A549 (cell line): ENCODE results near the gene SUOX. TPM values are rescaled to one million over a fixed set of nuclear protein-coding genes. Genes with fewer than 3 reads are reported as not detected.

Experiments
- ATAC-seq, 2 experiments: fragments of 200-7000 bp in 1 of 2; fragments of >200 bp in 1 of 2; cut with Nextera tagmentation in 1 of 2; cut with Tn5 transposase in 1 of 2; 3 replicates each; pipeline versions ENCODE4 v1.8.0 to v1.9.1; 2018 to 2020; ENCODE audit warnings: mild to moderate bottlenecking in 1 of 2, moderate library complexity in 1 of 2
- CTCF ChIA-PET: fragments of 300-600 bp; sonication (Branson Sonifier 250); formaldehyde crosslinking; extraction: SDS; loops from one replicate; lab custom pipeline; 2021; ENCODE audit warnings: antibody characterized with exemption, inconsistent platforms; lab: Yijun Ruan, JAX
- POLR2A ChIA-PET: fragments of 350-600 bp; formaldehyde crosslinking; extraction: SDS; loops from one replicate; lab custom pipeline; 2021; ENCODE audit warnings: antibody characterized with exemption, inconsistent platforms; lab: Yijun Ruan, JAX
- DNase-seq, 2 experiments: peaks; one replicate each; pipeline versions ENCODE4 v3.0.0 to v3.0.0-alpha.2; 2011 to 2016; ENCODE audit warnings: low read depth in 1 of 2, low spot score in 1 of 2
- FAIRE-seq: peaks from 2 replicates; lab custom pipeline; 2011; peaks lifted over from hg19 to GRCh38; lab: Jason Lieb, UNC
- H3K27ac ChIP-seq, 2 experiments: fragments of >200 bp; sonication (Bioruptor Twin); formaldehyde crosslinking; 3 replicates each; pipeline ENCODE4 v1.5.1; 2016 to 2017
- H3K4me1 ChIP-seq: fragments of >200 bp; sonication (Bioruptor Twin); formaldehyde crosslinking; 3 replicates; pipeline ENCODE4 v1.6.1; 2016
- H3K4me2 ChIP-seq: fragments of >200 bp; sonication (Bioruptor Twin); formaldehyde crosslinking; 3 replicates; pipeline ENCODE4 v1.6.1; 2016
- H3K4me3 ChIP-seq: fragments of >200 bp; sonication (Bioruptor Twin); formaldehyde crosslinking; 3 replicates; pipeline ENCODE4 v1.5.1; 2016
- H3K9me3 ChIP-seq: fragments of >200 bp; sonication (Bioruptor Twin); formaldehyde crosslinking; 3 replicates; pipeline ENCODE4 v1.6.1; 2016
- BHLHE40 ChIP-seq: IDR thresholded peaks from 2 replicates; pipeline ENCODE4 v1.6.1; 2012; ENCODE audit warnings: low read depth, low read length, inconsistent platforms
- CBX2 ChIP-seq: fragments of 200-600 bp; sonication (generic); IDR thresholded peaks from 2 replicates; pipeline ENCODE4 v1.6.1; 2016; ENCODE audit warnings: low read depth, mild to moderate bottlenecking, borderline replicate concordance
- CBX8 ChIP-seq: fragments of 200-600 bp; sonication (generic); IDR thresholded peaks from 2 replicates; pipeline ENCODE4 v1.6.1; 2016
- CTCF ChIP-seq: fragments of >200 bp; sonication (Bioruptor Twin); formaldehyde crosslinking; IDR thresholded peaks from 3 replicates; pipeline ENCODE4 v1.5.1; 2016
- EHF ChIP-seq: fragments of 250-450 bp; sonication (Bioruptor Pico); IDR thresholded peaks from 2 replicates; pipeline ENCODE4 v1.5.0; 2020; ENCODE audit warnings: mild to moderate bottlenecking
- EHMT2 ChIP-seq: fragments of 200-600 bp; sonication (generic); IDR thresholded peaks from 2 replicates; pipeline ENCODE4 v1.6.1; 2016; ENCODE audit warnings: antibody characterized with exemption, low read depth, mild to moderate bottlenecking, moderate library complexity
- FOSB ChIP-seq: fragments of 250-450 bp; sonication (Bioruptor Pico); IDR thresholded peaks from 2 replicates; pipeline ENCODE4 v1.5.0; 2020; ENCODE audit warnings: mild to moderate bottlenecking, moderate library complexity
- HDAC2 ChIP-seq: fragments of 200-600 bp; sonication (generic); IDR thresholded peaks from 2 replicates; pipeline ENCODE4 v1.6.1; 2016
- HMGXB4 ChIP-seq: fragments of 250-450 bp; sonication (Bioruptor Pico); IDR thresholded peaks from 2 replicates; pipeline ENCODE4 v1.5.0; 2021; ENCODE audit warnings: mild to moderate bottlenecking, moderate library complexity, borderline replicate concordance
- HOXB5 ChIP-seq: fragments of 250-450 bp; sonication (Bioruptor Pico); IDR thresholded peaks from 2 replicates; pipeline ENCODE4 v1.5.0; 2020; ENCODE audit warnings: mild to moderate bottlenecking, moderate library complexity
- JUN ChIP-seq, 2 experiments: fragments of >200 bp; sonication (Bioruptor Twin); formaldehyde crosslinking; IDR thresholded peaks; 2 replicates in 1 of 2; 3 replicates in 1 of 2; pipeline ENCODE4 v1.6.1; 2016 to 2017
- JUNB ChIP-seq: fragments of >200 bp; sonication (Bioruptor Twin); formaldehyde crosslinking; IDR thresholded peaks from 2 replicates; pipeline ENCODE4 v1.6.1; 2016
- KDM5A ChIP-seq: fragments of 200-600 bp; sonication (generic); IDR thresholded peaks from 2 replicates; pipeline ENCODE4 v1.6.1; 2016; ENCODE audit warnings: antibody characterized with exemption, mild to moderate bottlenecking
- MAFK ChIP-seq: fragments of 450-650 bp; IDR thresholded peaks from 2 replicates; pipeline ENCODE4 v1.6.1; 2014; ENCODE audit not compliant: partially characterized antibody
- MYC ChIP-seq: IDR thresholded peaks from 2 replicates; pipeline ENCODE4 v1.6.1; 2012; ENCODE audit warnings: mild to moderate bottlenecking, inconsistent platforms, low read length, improper control_type of control experiment, borderline replicate concordance
- NR3C1 ChIP-seq: fragments of >200 bp; sonication (Bioruptor Twin); formaldehyde crosslinking; IDR thresholded peaks from 3 replicates; pipeline ENCODE4 v1.6.1; 2017
- PBX3 ChIP-seq: IDR thresholded peaks from 2 replicates; pipeline ENCODE4 v1.6.1; 2012
- PHF8 ChIP-seq: fragments of 200-600 bp; sonication (generic); IDR thresholded peaks from 2 replicates; pipeline ENCODE4 v1.6.1; 2016; ENCODE audit warnings: low read depth, mild to moderate bottlenecking, antibody characterized with exemption, moderate library complexity, borderline replicate concordance
- RCOR1 ChIP-seq: fragments of 150-350 bp; IDR thresholded peaks from 2 replicates; pipeline ENCODE4 v1.6.1; 2014; ENCODE audit warnings: antibody characterized with exemption, low read length, low read depth
- REST ChIP-seq: fragments of 200-600 bp; sonication (generic); IDR thresholded peaks from 2 replicates; pipeline ENCODE4 v1.6.1; 2016; ENCODE audit warnings: antibody characterized with exemption, mild to moderate bottlenecking, moderate library complexity
- SREBF2 ChIP-seq: fragments of 450-650 bp; IDR thresholded peaks from 2 replicates; pipeline ENCODE4 v1.6.1; 2014; ENCODE audit warnings: mild to moderate bottlenecking, moderate library complexity
- TP53 ChIP-seq: fragments of 250-450 bp; sonication (Bioruptor Pico); IDR thresholded peaks from 2 replicates; pipeline ENCODE4 v1.5.0; 2021; ENCODE audit warnings: mild to moderate bottlenecking, moderate library complexity
- USF2 ChIP-seq: fragments of 450-650 bp; IDR thresholded peaks from 2 replicates; pipeline ENCODE4 v1.6.1; 2014; ENCODE audit warnings: antibody characterized with exemption
- ZC3H11A ChIP-seq: fragments of 450-650 bp; IDR thresholded peaks from 2 replicates; pipeline ENCODE4 v1.6.1; 2014; ENCODE audit warnings: antibody characterized with exemption, mild to moderate bottlenecking
- ZNF302 ChIP-seq: fragments of 250-450 bp; sonication (Bioruptor Pico); IDR thresholded peaks from 2 replicates; pipeline ENCODE4 v1.9.0; 2021; ENCODE audit warnings: inconsistent platforms, mild to moderate bottlenecking, moderate library complexity
- ZSCAN20 ChIP-seq: fragments of 250-450 bp; sonication (Bioruptor Pico); IDR thresholded peaks from 2 replicates; pipeline ENCODE4 v1.8.0; 2022; ENCODE audit warnings: mild to moderate bottlenecking, moderate library complexity
- WGBS: methylation state at CpG from one replicate; pipeline ENCODE4 v1.1.6; 2017; ENCODE audit errors: missing lambda C conversion rate; 5-methylcytosine and 5-hydroxymethylcytosine counted together
- polyA plus RNA-seq, 4 experiments: library from polyadenylated mRNA; depleted of rRNA in 3 of 4; stranded (reverse); fragments of >200 nt; fragmentation: RNase III in 1 of 4; extraction: RNeasy Plus Mini Kit Qiagen cat#74134 plus additional on column Dnase treatment in 1 of 4; gene quantifications; 2 replicates in 3 of 4; 3 replicates in 1 of 4; pipeline ENCODE4 v1.2.3, GENCODE V29; 2011 to 2017

SUOX gene
- polyA plus RNA-seq, 2 of the 4 experiments (the other 2 are of a cell fraction), result 13.6 to 15.6 TPM

GRCh38 chr12:56014205-56014604 lies 17.1 kb downstream of the SUOX start:
- H3K4me3 ChIP-seq, result no peak overlapping the region
- POLR2A ChIA-PET, result no interaction called here
- FAIRE-seq (no peak), ATAC-seq (0 out of 6 replicates have a peak, but pooled peaks of 1 of the 2 experiments have one; percentile 24), DNase-seq (no peak)
- H3K27ac ChIP-seq, result no peak overlapping the region
- CTCF ChIA-PET, result interaction anchor here (0.7 to 5.7 kb wide), 4 partner anchors 14 to 275 kb away, joined by 3 to 33 read pairs (median 18); partner anchors contain the start of gene SUOX
- H3K9me3 ChIP-seq, result no peaks in the 10 kb centered on the region
- TF ChIP-seq HDAC2 (no peak), JUNB (no peak), ZC3H11A (no peak), SREBF2 (no peak), USF2 (no peak), JUN (IDR thresholded peaks at IDR 0.05) (no peak), EHMT2 (no peak), CTCF (no peak), NR3C1 (no peak)
- 51% methylated on average over 2 of the region's 2 CpGs for WGBS
- H3K4me2 ChIP-seq, result no peak overlapping the region
- no peaks in the 10 kb centered on the region for H3K4me1 ChIP-seq

- Histone ChIP-seq H3K9me3 (no peaks in the 10 kb centered on the region), H3K4me3 (no peak overlapping the region), H3K4me1 (no peaks in the 10 kb centered on the region), H3K4me2 (no peak overlapping the region), H3K27ac (no peak overlapping the region)
- ChIA-PET POLR2A (no interaction called here), CTCF (interaction anchor here (0.6 to 2.1 kb wide), 3 partner anchors 24 to 278 kb away, joined by 3 to 5 read pairs (median 5); no protein-coding TSS in a partner anchor)
- DNase-seq (no peak), FAIRE-seq (no peak), ATAC-seq (no peak)
- WGBS, result 72% methylated on average over 4 of the region's 4 CpGs
- TF ChIP-seq EHMT2 (no peak), HMGXB4 (CRISPR knock-in tag) (no peak)
These were observed 20.1 kb downstream of the SUOX start for GRCh38 chr12:56017181-56017580.

- TF ChIP-seq FOSB (CRISPR knock-in tag), result no peak
- no peak for TF ChIP-seq ZSCAN20
- no peak for TF ChIP-seq PBX3
- no peak for TF ChIP-seq PHF8
- no peak for TF ChIP-seq MAFK
- TF ChIP-seq HOXB5 (CRISPR knock-in tag), result no peak
- no peak for TF ChIP-seq SREBF2
- no peak for TF ChIP-seq ZNF302 (CRISPR knock-in tag)
- TF ChIP-seq RCOR1, result no peak
- no peak for TF ChIP-seq EHF (CRISPR knock-in tag)
- TF ChIP-seq CBX2, result no peak
- TF ChIP-seq BHLHE40, result no peak
- no peak for TF ChIP-seq CBX8
- TF ChIP-seq MYC, result no peak
- no peak for TF ChIP-seq TP53
- TF ChIP-seq REST, result no peak
- TF ChIP-seq KDM5A, result no peak
- POLR2A ChIA-PET, result interaction anchor here (1.0 kb wide), 1 partner anchor 12 kb away, joined by 3 read pairs; no protein-coding TSS in a partner anchor
- FAIRE-seq (no peak), ATAC-seq (no peak), DNase-seq (no peak)
- Histone ChIP-seq H3K27ac (no peak overlapping the region), H3K4me3 (no peak overlapping the region), H3K4me2 (no peak overlapping the region), H3K9me3 (no peaks in the 10 kb centered on the region), H3K4me1 (no peaks in the 10 kb centered on the region)
- WGBS, result 93% methylated on average over 1 of the region's 1 CpG
- CTCF ChIA-PET, result interaction anchor here (0.8 to 4.8 kb wide), 6 partner anchors 9 to 260 kb away, joined by 3 to 31 read pairs (median 6); partner anchors contain the start of gene SUOX
These were observed 21.3 kb downstream of the SUOX start for GRCh38 chr12:56018356-56018755.
